GM12878 (cell line): Measurements from ENCODE around the gene LRGUK. TPM values are rescaled to one million over a fixed set of nuclear protein-coding genes. Genes with fewer than 3 reads are reported as not detected.

Source experiments
- BCL3 ChIP-seq: IDR thresholded peaks from 2 replicates; pipeline ENCODE4 v1.6.1; 2011; ENCODE audit warnings: borderline replicate concordance, low read depth, mild to moderate bottlenecking, moderate library complexity, low read length; ENCODE audit not compliant: insufficient read depth, poor library complexity, severe bottlenecking
- CEBPB ChIP-seq, 2 experiments: fragments of 150-350 bp in 1 of 2; IDR thresholded peaks; 2 replicates each; pipeline ENCODE4 v1.6.1; 2012 to 2014; ENCODE audit warnings: low read depth in 2 of 2, low read length in 2 of 2, borderline replicate concordance in 1 of 2, inconsistent platforms in 1 of 2
- CHD2 ChIP-seq: IDR thresholded peaks from 2 replicates; pipeline ENCODE4 v1.6.1; 2011; ENCODE audit warnings: low read depth, low read length, improper control_type of control experiment, borderline replicate concordance
- E2F8 ChIP-seq: fragments of 450-650 bp; IDR thresholded peaks from 2 replicates; pipeline ENCODE4 v1.6.1; 2018; ENCODE audit warnings: mild to moderate bottlenecking, low read depth, moderate library complexity; ENCODE audit not compliant: partially characterized antibody
- HDAC6 ChIP-seq: fragments of 200-600 bp; sonication (generic); IDR thresholded peaks from one replicate; pipeline ENCODE4 v1.8.0; 2017; ENCODE audit warnings: antibody characterized with exemption; ENCODE audit not compliant: unreplicated experiment
- KLF5 ChIP-seq: fragments of 450-650 bp; IDR thresholded peaks from 2 replicates; pipeline ENCODE4 v1.6.1; 2014; ENCODE audit warnings: mild to moderate bottlenecking; ENCODE audit not compliant: partially characterized antibody
- MTA2 ChIP-seq: fragments of 450-650 bp; IDR thresholded peaks from 2 replicates; pipeline ENCODE4 v1.6.1; 2016; ENCODE audit warnings: low read depth, mild to moderate bottlenecking, moderate library complexity
- RELA ChIP-seq: fragments of 450-650 bp; IDR thresholded peaks from 2 replicates; pipeline ENCODE4 v1.8.0; 2014; ENCODE audit warnings: borderline replicate concordance; ENCODE audit not compliant: partially characterized antibody
- SP1 ChIP-seq: IDR thresholded peaks from one replicate; pipeline ENCODE4 v1.6.1; 2011; ENCODE audit warnings: low read depth, low read length
- SRF ChIP-seq, 2 experiments: IDR thresholded peaks; 2 replicates each; pipeline ENCODE4 v1.6.1; 2011; ENCODE audit warnings: low read depth in 2 of 2, low read length in 2 of 2, mild to moderate bottlenecking in 1 of 2, moderate library complexity in 1 of 2
- STAT3 ChIP-seq: IDR thresholded peaks from 2 replicates; pipeline ENCODE4 v1.6.1; 2011; ENCODE audit warnings: low read depth, low read length, improper control_type of control experiment
- ZBTB11 ChIP-seq: fragments of 450-650 bp; formaldehyde crosslinking; IDR thresholded peaks from 2 replicates; pipeline ENCODE4 v1.5.0; 2022; ENCODE audit warnings: mild to moderate bottlenecking, missing genetic modification characterization
- polyA plus RNA-seq, 11 experiments: library from polyadenylated mRNA; depleted of rRNA in 4 of 11; unstranded in 6 of 11; stranded (reverse) in 5 of 11; fragments of >200 nt; fragmentation: Nextera tagmentation in 4 of 11; fragmentation: Illumina TruSeq in 1 of 11; extraction: Ambion mirVana in 4 of 11; extraction: Trizol in 1 of 11; gene quantifications; 1 replicate in 1 of 11; 2 replicates in 10 of 11; pipeline versions ENCODE4 v1.2.1 to v1.2.3, GENCODE V29; 2011 to 2016; ENCODE audit warnings: inconsistent platforms in 2 of 11, missing spikeins in 2 of 11, low read depth in 1 of 11
- total RNA-seq, 4 experiments: library from RNA; depleted of rRNA in 3 of 4; stranded (reverse); fragments of >200 nt in 3 of 4; fragmentation: Illumina TruSeq in 1 of 4; extraction: Trizol in 1 of 4; gene quantifications; 2 replicates each; pipeline versions ENCODE4 v1.2.1 to v1.2.3, GENCODE V29; 2013 to 2021
- TF ChIP-seq, protein P1 (sequence below): fragments of 450-650 bp; IDR thresholded peaks from 2 replicates; pipeline ENCODE4 v1.6.1; 2018; ENCODE audit warnings: borderline replicate concordance, mild to moderate bottlenecking; ENCODE audit not compliant: partially characterized antibody

Gene LRGUK
- total and polyA plus RNA-seq, 10 of the 15 experiments (the other 5 are each of a cell fraction or from before 2014, with no cell fraction given) = 0.04 to 0.14 (median 0.08) TPM; not detected in 3

DNA sequence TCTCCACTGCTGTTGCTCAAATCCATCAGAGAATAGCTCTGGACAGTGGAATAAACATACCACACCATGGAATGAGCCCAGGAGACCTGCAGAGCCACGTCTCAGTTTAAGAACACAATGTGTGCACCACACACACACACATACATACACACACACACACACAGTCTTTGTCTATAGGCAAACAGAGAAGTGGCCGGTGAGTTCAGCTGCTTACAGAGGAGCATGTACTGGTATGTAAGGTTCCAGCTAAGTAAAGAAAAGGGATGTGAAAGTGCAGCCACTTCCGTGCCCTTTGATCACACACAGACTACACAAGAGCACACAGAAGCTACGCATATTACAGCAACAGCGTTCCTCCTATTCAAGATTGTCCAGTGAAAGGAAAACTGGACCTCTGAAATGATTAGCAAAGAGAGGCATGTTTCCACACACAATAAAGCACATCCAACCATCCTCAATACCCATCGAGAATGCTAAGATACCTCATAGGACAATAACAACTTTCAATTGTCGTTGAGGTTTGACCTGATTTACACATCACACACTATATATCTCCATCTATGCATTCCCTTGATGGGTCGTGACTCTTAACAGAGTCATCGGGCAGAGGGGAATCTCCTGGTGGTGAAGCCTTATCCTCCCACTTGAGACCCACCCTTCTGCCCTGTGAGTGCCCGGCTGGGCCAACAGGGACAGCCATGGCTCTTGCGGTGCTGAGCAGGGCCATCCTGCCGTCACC is 166.0 kb downstream of the LRGUK start (continued):
- no peak for TF ChIP-seq ZBTB11 (CRISPR knock-in tag)
- TF ChIP-seq SP1 = peak; percentile 33
- TF ChIP-seq, protein P1, sequence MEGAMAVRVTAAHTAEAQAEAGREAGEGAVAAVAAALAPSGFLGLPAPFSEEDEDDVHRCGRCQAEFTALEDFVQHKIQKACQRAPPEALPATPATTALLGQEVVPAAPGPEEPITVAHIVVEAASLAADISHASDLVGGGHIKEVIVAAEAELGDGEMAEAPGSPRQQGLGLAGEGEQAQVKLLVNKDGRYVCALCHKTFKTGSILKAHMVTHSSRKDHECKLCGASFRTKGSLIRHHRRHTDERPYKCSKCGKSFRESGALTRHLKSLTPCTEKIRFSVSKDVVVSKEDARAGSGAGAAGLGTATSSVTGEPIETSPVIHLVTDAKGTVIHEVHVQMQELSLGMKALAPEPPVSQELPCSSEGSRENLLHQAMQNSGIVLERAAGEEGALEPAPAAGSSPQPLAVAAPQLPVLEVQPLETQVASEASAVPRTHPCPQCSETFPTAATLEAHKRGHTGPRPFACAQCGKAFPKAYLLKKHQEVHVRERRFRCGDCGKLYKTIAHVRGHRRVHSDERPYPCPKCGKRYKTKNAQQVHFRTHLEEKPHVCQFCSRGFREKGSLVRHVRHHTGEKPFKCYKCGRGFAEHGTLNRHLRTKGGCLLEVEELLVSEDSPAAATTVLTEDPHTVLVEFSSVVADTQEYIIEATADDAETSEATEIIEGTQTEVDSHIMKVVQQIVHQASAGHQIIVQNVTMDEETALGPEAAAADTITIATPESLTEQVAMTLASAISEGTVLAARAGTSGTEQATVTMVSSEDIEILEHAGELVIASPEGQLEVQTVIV = no peak
- peak; percentile 53 for TF ChIP-seq KLF5
- TF ChIP-seq CHD2 = peak; percentile 56; the same call in 1 of the 2 replicates
- TF ChIP-seq BCL3 = peak; percentile 21
- no peak for TF ChIP-seq HDAC6
- TF ChIP-seq CEBPB (IDR thresholded peaks at IDR 0.05; ENCODE audit: borderline replicate concordance in 1 of 2, low read depth in 2 of 2, low read length in 2 of 2) = no peak
- TF ChIP-seq STAT3 = 0 out of 2 replicates have a peak, but pooled peaks have one; percentile 64
- TF ChIP-seq E2F8 = no peak
- peak; percentile 83 for TF ChIP-seq MTA2
- TF ChIP-seq SRF (IDR thresholded peaks at IDR 0.05; ENCODE audit: low read depth in 2 of 2, low read length in 2 of 2) = 0 out of 4 replicates have a peak, but pooled peaks of 1 of the 2 experiments have one; percentile 37
- TF ChIP-seq RELA = peak; percentile 39
